ENCODE measurements around the gene WDSUB1. TPM values are rescaled to one million over a fixed set of nuclear protein-coding genes. Genes with fewer than 3 reads are reported as not detected.

WDSUB1 gene
- total and polyA plus RNA-seq, 3 donors from 2014 or later = 9.5 to 11.6 (median 10.2) TPM

- H3K36me3 ChIP-seq (ENCODE audit: low read depth, missing control alignments) = no peaks in the 10 kb centered on the region
- TF ChIP-seq POLR2A (IDR thresholded peaks at IDR 0.05) = no peak
- TF ChIP-seq, protein P1, sequence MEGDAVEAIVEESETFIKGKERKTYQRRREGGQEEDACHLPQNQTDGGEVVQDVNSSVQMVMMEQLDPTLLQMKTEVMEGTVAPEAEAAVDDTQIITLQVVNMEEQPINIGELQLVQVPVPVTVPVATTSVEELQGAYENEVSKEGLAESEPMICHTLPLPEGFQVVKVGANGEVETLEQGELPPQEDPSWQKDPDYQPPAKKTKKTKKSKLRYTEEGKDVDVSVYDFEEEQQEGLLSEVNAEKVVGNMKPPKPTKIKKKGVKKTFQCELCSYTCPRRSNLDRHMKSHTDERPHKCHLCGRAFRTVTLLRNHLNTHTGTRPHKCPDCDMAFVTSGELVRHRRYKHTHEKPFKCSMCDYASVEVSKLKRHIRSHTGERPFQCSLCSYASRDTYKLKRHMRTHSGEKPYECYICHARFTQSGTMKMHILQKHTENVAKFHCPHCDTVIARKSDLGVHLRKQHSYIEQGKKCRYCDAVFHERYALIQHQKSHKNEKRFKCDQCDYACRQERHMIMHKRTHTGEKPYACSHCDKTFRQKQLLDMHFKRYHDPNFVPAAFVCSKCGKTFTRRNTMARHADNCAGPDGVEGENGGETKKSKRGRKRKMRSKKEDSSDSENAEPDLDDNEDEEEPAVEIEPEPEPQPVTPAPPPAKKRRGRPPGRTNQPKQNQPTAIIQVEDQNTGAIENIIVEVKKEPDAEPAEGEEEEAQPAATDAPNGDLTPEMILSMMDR (IDR thresholded peaks at IDR 0.05) = no peak
- H3K9me3 ChIP-seq = no peaks in the 10 kb centered on the region
- no peak overlapping the region for H3K4me3 ChIP-seq
- intact Hi-C loops (cut with DNase I; ENCODE audit: low total_unique reads) = no loop called here
- H3K27ac ChIP-seq = no peak overlapping the region
- no peaks in the 10 kb centered on the region for H3K4me1 ChIP-seq
- no peak for DNase-seq
- 91 to 99% methylated on average over 3 of the region's 3 CpGs for WGBS, 2 donors
- H3K27me3 ChIP-seq = no peaks in the 10 kb centered on the region
These were observed 19.9 kb downstream of the WDSUB1 start for GRCh38 chr2:159266554-159266953.

DNA sequence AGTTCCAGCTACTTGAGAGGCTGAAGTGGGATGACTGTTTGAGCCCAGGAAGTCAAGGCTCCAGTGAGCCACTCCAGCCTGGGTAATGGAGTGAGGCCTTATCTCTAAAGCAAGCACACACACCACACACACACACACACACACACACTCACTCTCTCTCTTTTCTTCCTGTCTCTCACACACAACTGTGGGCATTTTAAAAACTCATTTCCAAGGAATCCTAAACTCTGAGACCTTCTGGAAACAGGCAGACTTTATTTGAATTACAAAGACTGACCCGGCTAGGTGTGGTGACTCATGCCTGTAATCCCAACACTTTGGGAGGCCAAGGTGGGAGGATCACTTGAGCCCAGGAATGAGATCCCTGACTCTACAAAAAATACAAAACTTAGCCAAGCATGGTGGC lies 21.3 kb downstream of the WDSUB1 start:
- no peak for DNase-seq
- Histone ChIP-seq H3K4me1 (no peaks in the 10 kb centered on the region), H3K27ac (no peak overlapping the region), H3K27me3 (no peaks in the 10 kb centered on the region), H3K36me3 (ENCODE audit: low read depth, missing control alignments) (no peaks in the 10 kb centered on the region), H3K4me3 (no peak overlapping the region), H3K9me3 (no peaks in the 10 kb centered on the region)
- no peak for TF ChIP-seq POLR2A (IDR thresholded peaks at IDR 0.05)
- TF ChIP-seq, protein P1 (IDR thresholded peaks at IDR 0.05) = no peak
- WGBS, 2 donors = 90 to 92% methylated on average over 1 of the region's 1 CpG
- intact Hi-C loops (cut with DNase I; ENCODE audit: low total_unique reads) = no loop called here

GRCh38 chr2:159262904-159263303 lies 23.6 kb downstream of the WDSUB1 start:
- no peak overlapping the region for H3K4me3 ChIP-seq
- WGBS, 2 donors = 88 to 92% methylated on average over 5 of the region's 5 CpGs
- no peak overlapping the region for H3K27ac ChIP-seq
- intact Hi-C loops (cut with DNase I; ENCODE audit: low total_unique reads) = no loop called here
- TF ChIP-seq, protein P1 (IDR thresholded peaks at IDR 0.05) = no peak
- no peak for TF ChIP-seq POLR2A (IDR thresholded peaks at IDR 0.05)
- no peaks in the 10 kb centered on the region for H3K4me1 ChIP-seq
- no peaks in the 10 kb centered on the region for H3K27me3 ChIP-seq
- no peak for DNase-seq
- no peaks in the 10 kb centered on the region for H3K9me3 ChIP-seq
- no peaks in the 10 kb centered on the region for H3K36me3 ChIP-seq (ENCODE audit: low read depth, missing control alignments)

GRCh38 chr2:159262226-159262625 lies 24.3 kb downstream of the WDSUB1 start:
- H3K36me3 ChIP-seq (ENCODE audit: low read depth, missing control alignments) = no peaks in the 10 kb centered on the region
- no peaks in the 10 kb centered on the region for H3K9me3 ChIP-seq
- 76 to 84% methylated on average over 6 of the region's 6 CpGs for WGBS, 2 donors
- no peak overlapping the region for H3K4me3 ChIP-seq
- intact Hi-C loops (cut with DNase I; ENCODE audit: low total_unique reads) = no loop called here
- DNase-seq = no peak
- TF ChIP-seq, protein P1 (IDR thresholded peaks at IDR 0.05) = no peak
- H3K4me1 ChIP-seq = no peaks in the 10 kb centered on the region
- H3K27me3 ChIP-seq = no peaks in the 10 kb centered on the region
- no peak overlapping the region for H3K27ac ChIP-seq

DNA sequence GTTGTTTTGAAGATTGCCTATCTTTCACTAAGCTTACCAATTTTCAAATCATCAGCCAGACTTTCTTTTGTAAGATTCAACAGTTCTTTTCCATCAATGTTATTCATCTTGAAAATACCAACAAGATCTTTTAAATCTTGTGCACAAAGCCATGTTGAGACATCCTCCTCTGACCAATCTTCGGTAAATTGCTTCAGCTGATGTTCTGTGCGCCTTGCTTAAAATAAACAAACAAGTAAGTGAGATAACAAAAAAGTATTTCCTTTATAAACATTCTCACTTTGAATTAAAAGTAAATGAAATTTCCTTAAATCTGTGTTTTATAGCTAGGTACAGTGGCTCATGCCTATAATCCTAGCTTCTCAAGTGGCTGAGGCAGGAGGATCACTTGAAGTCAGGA lies 30.3 kb downstream of the WDSUB1 start:
- no peaks in the 10 kb centered on the region for H3K36me3 ChIP-seq (ENCODE audit: low read depth, missing control alignments)
- no peaks in the 10 kb centered on the region for H3K27me3 ChIP-seq
- no peak overlapping the region for H3K4me3 ChIP-seq
- H3K9me3 ChIP-seq = no peaks in the 10 kb centered on the region
- no peak overlapping the region for H3K27ac ChIP-seq
- WGBS, 2 donors = 54 to 64% methylated on average over 2 of the region's 2 CpGs
- no peak for DNase-seq
- intact Hi-C loops (cut with DNase I; ENCODE audit: low total_unique reads) = no loop called here
- TF ChIP-seq, protein P1 (IDR thresholded peaks at IDR 0.05) = no peak
- TF ChIP-seq POLR2A (IDR thresholded peaks at IDR 0.05) = no peak
- no peaks in the 10 kb centered on the region for H3K4me1 ChIP-seq

Measured in testis (tissue), 3 donors.